Measurements from ENCODE around the gene RPH3AL.

RPH3AL gene

DNA sequence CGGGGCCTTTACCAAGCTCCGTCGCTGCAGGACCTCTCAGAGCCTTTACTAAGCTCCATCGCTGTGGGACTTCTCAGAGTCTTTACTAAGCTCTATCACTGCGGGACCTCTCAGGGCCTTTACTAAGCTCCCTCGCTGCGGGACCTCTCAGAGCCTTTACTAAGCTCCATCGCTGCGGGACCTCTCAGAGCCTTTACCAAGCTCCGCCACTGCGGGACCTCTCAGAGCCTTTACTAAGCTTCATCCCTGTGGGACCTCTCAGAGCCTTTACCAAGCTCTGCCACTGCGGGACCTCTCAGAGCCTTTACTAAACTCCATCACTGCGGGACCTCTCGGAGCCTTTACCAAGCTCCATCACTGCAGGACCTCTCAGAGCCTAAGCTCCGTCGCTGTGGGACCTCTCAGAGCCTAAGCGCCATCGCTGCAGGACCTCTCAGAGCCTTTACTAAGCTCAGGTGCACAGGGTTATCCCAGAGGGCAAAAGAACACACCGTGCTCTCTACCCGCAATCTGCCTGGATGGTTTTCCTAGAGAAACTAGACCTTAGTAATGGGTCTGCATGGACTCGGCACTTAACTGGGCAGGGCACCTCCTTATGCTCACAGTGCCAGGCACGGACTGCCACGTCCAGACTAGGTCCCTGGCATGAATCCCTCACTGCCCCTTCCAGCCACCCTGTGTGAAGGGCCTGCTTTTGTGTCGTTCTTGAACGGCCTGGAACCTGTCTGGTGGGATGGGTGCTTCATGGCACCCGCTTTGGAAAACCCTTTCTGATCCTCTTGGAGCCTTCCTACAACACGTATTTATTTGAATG is 101.9 kb downstream of the RPH3AL start:
- Histone ChIP-seq H3K27ac (no peak overlapping the region), H3K27me3 (replicated peaks) (no peaks in the 10 kb centered on the region), H3K36me3 (replicated peaks) (no peaks in the 10 kb centered on the region), H3K4me3 (ENCODE audit: low read depth, low read length) (no peak overlapping the region)
- DNase-seq: no peak
- no peak for TF ChIP-seq CTCF (IDR thresholded peaks at IDR 0.05; ENCODE audit: low read depth, low read length, missing control alignments)
- in situ Hi-C loops (cut with HindIII; ENCODE audit: low pct_ligation_motif_present, low sequenced_read_pairs): no loop called here

DNA sequence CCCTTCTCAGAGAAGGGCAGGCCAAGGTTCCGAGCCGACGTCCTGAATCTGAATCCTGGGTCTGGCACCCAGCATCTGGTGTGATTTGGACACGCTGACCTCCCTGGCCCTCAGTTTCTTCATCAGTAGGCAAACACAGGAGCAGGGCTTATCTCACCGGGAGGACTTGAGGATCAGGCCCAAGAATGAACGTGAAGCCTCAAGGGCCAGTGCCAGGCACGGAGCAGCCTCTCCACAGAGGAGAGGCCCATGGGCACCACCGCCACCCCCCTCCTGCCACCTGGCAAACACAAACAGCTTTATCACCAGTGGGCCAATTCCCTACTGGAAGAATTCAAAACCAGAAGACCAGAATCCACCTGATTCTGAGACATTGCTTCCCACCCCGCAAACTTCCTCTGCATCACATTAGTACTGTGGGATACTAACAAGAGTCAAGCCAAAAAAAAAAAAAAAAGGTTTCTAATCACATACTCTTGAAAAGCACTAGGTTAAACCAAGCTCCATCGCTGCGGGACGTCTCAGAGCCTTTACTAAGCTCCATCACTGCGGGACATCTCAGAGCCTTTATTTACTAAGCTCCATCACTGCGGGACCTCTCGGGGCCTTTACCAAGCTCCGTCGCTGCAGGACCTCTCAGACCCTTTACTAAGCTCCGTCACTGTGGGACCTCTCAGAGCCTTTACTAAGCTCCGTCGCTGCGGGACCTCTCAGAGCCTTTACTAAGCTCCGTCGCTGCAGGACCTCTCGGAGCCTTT is 103.2 kb downstream of the RPH3AL start:
- H3K27me3 ChIP-seq (replicated peaks): no peaks in the 10 kb centered on the region
- TF ChIP-seq CTCF (IDR thresholded peaks at IDR 0.05; ENCODE audit: low read depth, low read length, missing control alignments): no peak
- no peak overlapping the region for H3K27ac ChIP-seq
- DNase-seq: no peak
- H3K36me3 ChIP-seq (replicated peaks): no peaks in the 10 kb centered on the region
- H3K4me3 ChIP-seq (ENCODE audit: low read depth, low read length): no peak overlapping the region
- in situ Hi-C loops (cut with HindIII; ENCODE audit: low pct_ligation_motif_present, low sequenced_read_pairs): no loop called here

DNA sequence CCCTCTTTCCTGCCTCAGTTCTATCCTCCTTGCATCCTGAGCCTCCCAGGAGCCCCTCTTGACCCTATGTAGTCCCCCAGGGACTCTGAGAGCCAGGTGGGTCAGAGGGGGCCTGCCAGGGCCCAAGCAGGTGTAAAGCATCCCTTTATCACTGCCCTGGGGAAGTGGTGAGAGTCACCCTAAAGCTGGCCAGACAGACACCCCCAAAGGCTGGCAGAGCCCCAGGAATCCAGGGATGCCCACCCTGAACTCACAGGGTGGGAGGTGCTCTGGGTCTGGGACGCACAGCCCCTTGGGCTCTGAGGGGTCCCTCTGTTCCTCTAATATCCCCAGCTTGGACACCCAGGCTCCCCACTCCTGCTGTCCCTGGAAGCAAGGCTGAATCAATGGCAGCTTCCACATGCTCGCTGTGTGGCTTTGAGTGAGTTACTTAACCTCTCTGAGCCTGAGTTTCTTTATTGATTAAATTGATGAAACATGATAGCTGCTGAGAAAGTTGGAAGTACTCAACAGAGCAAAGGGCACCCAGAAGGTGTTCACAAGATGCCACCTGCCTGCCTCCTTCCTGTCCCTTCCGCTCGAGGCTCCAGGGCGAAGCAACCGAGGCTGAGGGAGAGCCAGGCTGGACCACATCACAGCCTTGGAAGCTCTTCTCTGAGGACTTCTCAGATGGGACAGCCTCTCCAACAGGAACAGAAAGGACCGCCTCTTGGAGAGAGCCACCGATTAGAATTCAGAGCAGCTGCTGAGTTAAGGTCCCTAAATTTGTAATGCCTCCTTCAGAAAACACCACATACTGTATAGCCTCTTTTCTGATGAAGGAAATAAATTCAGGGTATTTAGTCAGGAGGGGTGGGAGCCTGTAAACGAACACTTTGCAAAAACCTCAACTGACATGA is 104.0 kb downstream of the RPH3AL start:
- Histone ChIP-seq H3K27me3 (replicated peaks) (no peaks in the 10 kb centered on the region), H3K36me3 (replicated peaks) (no peaks in the 10 kb centered on the region), H3K4me3 (ENCODE audit: low read depth, low read length) (no peak overlapping the region), H3K27ac (no peak overlapping the region)
- no peak for TF ChIP-seq CTCF (IDR thresholded peaks at IDR 0.05; ENCODE audit: low read depth, low read length, missing control alignments)
- in situ Hi-C loops (cut with HindIII; ENCODE audit: low pct_ligation_motif_present, low sequenced_read_pairs): no loop called here
- DNase-seq: no peak

- Histone ChIP-seq H3K27me3 (replicated peaks) (no peaks in the 10 kb centered on the region), H3K36me3 (replicated peaks) (no peaks in the 10 kb centered on the region), H3K4me3 (ENCODE audit: low read depth, low read length) (no peak overlapping the region), H3K27ac (no peak overlapping the region)
- in situ Hi-C loops (cut with HindIII; ENCODE audit: low pct_ligation_motif_present, low sequenced_read_pairs): no loop called here
- DNase-seq: no peak
- TF ChIP-seq CTCF (IDR thresholded peaks at IDR 0.05; ENCODE audit: low read depth, low read length, missing control alignments): no peak
Measured at GRCh38 chr17:247767-248166, 104.8 kb downstream of the RPH3AL start.

DNA sequence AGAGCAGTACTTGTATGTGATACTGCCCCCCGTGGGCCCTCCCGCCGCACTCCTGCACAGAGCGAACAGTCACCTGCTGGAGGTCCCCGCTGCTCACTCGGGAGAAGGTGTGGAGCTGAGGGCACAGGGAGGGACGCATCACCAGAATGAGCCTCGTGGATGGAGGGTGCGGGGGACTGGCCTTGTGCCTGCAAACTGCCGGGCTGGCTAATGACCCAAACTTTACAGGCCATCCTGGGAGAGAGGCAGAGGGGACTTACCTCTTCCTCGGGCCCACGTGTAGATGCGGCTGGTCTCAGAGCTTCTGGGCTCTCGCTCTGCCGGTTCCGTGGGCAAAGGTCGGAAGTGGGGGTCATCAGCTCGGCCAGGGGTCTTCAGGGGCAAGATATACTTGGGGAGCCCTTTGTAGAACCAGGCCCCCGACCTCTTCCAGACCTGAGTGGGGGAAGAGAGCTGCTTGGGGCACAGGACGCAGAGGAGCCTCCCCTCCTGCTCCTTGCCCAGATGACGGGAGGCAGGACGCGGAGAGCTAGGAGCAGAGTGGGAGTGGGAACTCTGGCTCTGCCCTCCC is 105.7 kb downstream of the RPH3AL start:
- Histone ChIP-seq H3K4me3 (ENCODE audit: low read depth, low read length) (no peak overlapping the region), H3K36me3 (replicated peaks) (no peaks in the 10 kb centered on the region), H3K27me3 (replicated peaks) (no peaks in the 10 kb centered on the region), H3K27ac (no peak overlapping the region)
- no peak for DNase-seq
- no peak for TF ChIP-seq CTCF (IDR thresholded peaks at IDR 0.05; ENCODE audit: low read depth, low read length, missing control alignments)
- in situ Hi-C loops (cut with HindIII; ENCODE audit: low pct_ligation_motif_present, low sequenced_read_pairs): no loop called here

All from brain microvascular endothelial cell (primary cell).